Fibroblast of lung (primary cell): ENCODE measurements around the gene LIPG.

ENCODE experiments used
- CTCF ChIP-seq, 2 donors: IDR thresholded peaks in 1 of 2; conservative IDR thresholded peaks in 1 of 2; 1 replicate in 1 of 2; 2 replicates in 1 of 2; pipeline ENCODE4 v1.5.1; 2011 to 2012; ENCODE audit warnings: low read length in 2 of 2, control low read depth in 1 of 2, inconsistent platforms in 1 of 2, low read depth in 1 of 2, mild to moderate bottlenecking in 1 of 2
- EZH2 ChIP-seq: IDR thresholded peaks from 2 replicates; pipeline ENCODE4 v1.5.1; 2012; ENCODE audit warnings: low read length, control low read depth, mild to moderate bottlenecking; ENCODE audit errors: missing control alignments

GRCh38 chr18:49584394-49584793, 22.5 kb downstream of the LIPG start:
- TF ChIP-seq CTCF (conservative IDR thresholded peaks at IDR 0.05 in 1 of 2, IDR thresholded peaks at IDR 0.05 in 1 of 2; ENCODE audit: low read depth in 1 of 2, low read length in 2 of 2) (no peak), EZH2 (no peak)
